Liver (tissue), 9 donors: ENCODE data around the gene ZMYM4. TPM values are rescaled to one million over a fixed set of nuclear protein-coding genes. Genes with fewer than 3 reads are reported as not detected.

Source experiments
- DNase-seq: peaks from one replicate; pipeline ENCODE4 v3.0.0-alpha.2; 2017; ENCODE audit warnings: low spot score
- H3K27ac ChIP-seq, 2 donors: one replicate each; pipeline ENCODE4 v1.7.0; 2013; ENCODE audit warnings: inconsistent platforms in 2 of 2, low read length in 2 of 2, control low read depth in 1 of 2, low read depth in 1 of 2, mild to moderate bottlenecking in 1 of 2
- H3K27me3 ChIP-seq, 4 donors: one replicate each; pipeline versions ENCODE4 v1.6.1 to v1.7.0; 2013; ENCODE audit warnings: low read length in 3 of 4, inconsistent platforms in 1 of 4, mild to moderate bottlenecking in 1 of 4, moderate library complexity in 1 of 4; ENCODE audit not compliant: control insufficient read depth in 4 of 4, insufficient read depth in 4 of 4
- H3K36me3 ChIP-seq, 4 donors: one replicate each; pipeline versions ENCODE4 v1.6.1 to v1.7.0; 2013; ENCODE audit warnings: low read length in 3 of 4, mild to moderate bottlenecking in 3 of 4, low read depth in 1 of 4, moderate library complexity in 1 of 4; ENCODE audit not compliant: control insufficient read depth in 4 of 4, insufficient read depth in 3 of 4
- H3K4me1 ChIP-seq, 4 donors: one replicate each; pipeline versions ENCODE4 v1.6.1 to v1.7.0; 2013; ENCODE audit warnings: low read length in 3 of 4, mild to moderate bottlenecking in 3 of 4, moderate library complexity in 1 of 4; ENCODE audit not compliant: control insufficient read depth in 4 of 4, insufficient read depth in 4 of 4
- H3K4me3 ChIP-seq, 3 donors: one replicate each; pipeline versions ENCODE4 v1.6.1 to v1.7.0; 2013; ENCODE audit warnings: low read length in 3 of 3, control low read depth in 1 of 3, low read depth in 1 of 3, mild to moderate bottlenecking in 1 of 3
- H3K9ac ChIP-seq, 2 donors: one replicate each; pipeline ENCODE4 v1.7.0; 2013; ENCODE audit warnings: low read length in 2 of 2, mild to moderate bottlenecking in 2 of 2, moderate library complexity in 2 of 2, control low read depth in 1 of 2, low read depth in 1 of 2
- H3K9me3 ChIP-seq, 4 donors: one replicate each; pipeline versions ENCODE4 v1.6.1 to v1.7.0; 2013; ENCODE audit warnings: low read length in 3 of 4; ENCODE audit not compliant: control insufficient read depth in 4 of 4
- EGR1 ChIP-seq, 2 donors: IDR thresholded peaks; 2 replicates each; pipeline ENCODE4 v1.6.1; 2016 to 2018; ENCODE audit warnings: antibody characterized with exemption in 2 of 2, low read depth in 2 of 2
- FOXA2 ChIP-seq: IDR thresholded peaks from 2 replicates; pipeline ENCODE4 v1.6.1; 2016; ENCODE audit warnings: antibody characterized with exemption
- GABPA ChIP-seq, 2 donors: IDR thresholded peaks in 1 of 2; conservative IDR thresholded peaks in 1 of 2; 2 replicates each; pipeline ENCODE4 v1.6.1; 2016; ENCODE audit warnings: antibody characterized with exemption in 2 of 2, mild to moderate bottlenecking in 1 of 2, moderate library complexity in 1 of 2
- HNF4A ChIP-seq, 2 donors: conservative IDR thresholded peaks; 2 replicates each; pipeline ENCODE4 v1.6.1; 2016; ENCODE audit warnings: antibody characterized with exemption in 2 of 2, mild to moderate bottlenecking in 2 of 2
- HNF4G ChIP-seq: IDR thresholded peaks from 2 replicates; pipeline ENCODE4 v1.6.1; 2016; ENCODE audit warnings: antibody characterized with exemption
- RAD21 ChIP-seq, 2 donors: IDR thresholded peaks; 2 replicates each; pipeline ENCODE4 v1.6.1; 2016; ENCODE audit warnings: antibody characterized with exemption in 2 of 2, mild to moderate bottlenecking in 2 of 2
- RXRA ChIP-seq, 2 donors: IDR thresholded peaks; 2 replicates each; pipeline ENCODE4 v1.6.1; 2017 to 2018; ENCODE audit warnings: antibody characterized with exemption in 2 of 2, mild to moderate bottlenecking in 1 of 2
- TAF1 ChIP-seq: conservative IDR thresholded peaks from 2 replicates; pipeline ENCODE4 v1.6.1; 2016; ENCODE audit warnings: antibody characterized with exemption, mild to moderate bottlenecking
- WGBS: extraction: QIAGEN DNeasy Blood & Tissue Kit; methylation state at CpG from one replicate; pipeline ENCODE4 v1.1.7; 2013; 5-methylcytosine and 5-hydroxymethylcytosine counted together
- polyA plus RNA-seq, 2 donors: library from polyadenylated mRNA; stranded (reverse) in 1 of 2; unstranded in 1 of 2; fragments of 200-250 nt in 1 of 2; fragments of >200 nt in 1 of 2; fragmentation: Nextera tagmentation in 1 of 2; extraction: Ambion mirVana in 1 of 2; gene quantifications; one replicate each; pipeline versions ENCODE4 v1.2.1 to v1.2.3, GENCODE V29; 2013 to 2015
- total RNA-seq, 2 donors: library from RNA; depleted of rRNA; stranded (reverse); fragments of >200 nt; gene quantifications; one replicate each; pipeline ENCODE4 v1.2.3, GENCODE V29; 2014
- TF ChIP-seq, protein P1 (sequence below): fragments of 150-350 bp; IDR thresholded peaks from 2 replicates; pipeline ENCODE4 v1.5.1; 2017; ENCODE audit warnings: improper control_type of control experiment, low read depth, low read length; ENCODE audit not compliant: missing input control
- TF ChIP-seq, protein P2 (sequence below): IDR thresholded peaks from 2 replicates; pipeline ENCODE4 v1.6.1; 2016; ENCODE audit warnings: antibody characterized with exemption, mild to moderate bottlenecking
- TF ChIP-seq, protein P3 (sequence below): IDR thresholded peaks from 2 replicates; pipeline ENCODE4 v1.6.1; 2016; ENCODE audit warnings: antibody characterized with exemption
- donor health status: healthy.
- donor health status: healthy.
- donor health status: healthy.
- donor health status: healthy.
- donor health status: healthy.

ZMYM4 gene
- total and polyA plus RNA-seq, 4 donors = 5.3 to 16.8 (median 10.5) TPM

DNA sequence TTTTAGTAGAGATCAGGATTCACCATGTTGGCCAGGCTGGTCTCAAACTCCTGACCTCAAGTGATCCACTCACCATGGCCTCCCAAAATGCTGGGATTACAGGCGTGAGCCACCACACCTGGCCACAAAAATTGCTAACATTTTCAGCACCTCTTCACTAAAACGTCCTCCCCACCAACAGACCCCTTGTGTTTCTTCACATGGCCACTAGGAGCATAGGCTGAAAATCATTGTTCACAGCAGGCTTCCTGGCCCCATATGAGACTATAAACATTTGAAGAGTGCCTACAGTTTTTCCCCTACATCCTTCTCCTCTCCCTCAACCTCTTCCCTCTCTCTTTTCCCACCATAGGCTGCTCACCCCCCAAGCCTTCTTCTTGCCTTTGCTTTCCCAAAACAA, 47.5 kb upstream of the ZMYM4 start:
- H3K9me3 ChIP-seq = no peaks in the 10 kb centered on the region
- no peak overlapping the region for H3K27ac ChIP-seq
- 52% methylated on average over 2 of the region's 2 CpGs for WGBS
- H3K4me1 ChIP-seq = no peaks in the 10 kb centered on the region
- no peaks in the 10 kb centered on the region for H3K36me3 ChIP-seq
- no peak overlapping the region for H3K9ac ChIP-seq
- H3K4me3 ChIP-seq = no peak overlapping the region
- DNase-seq = no peak
- H3K27me3 ChIP-seq = no peaks in the 10 kb centered on the region
- TF ChIP-seq, protein P1, sequence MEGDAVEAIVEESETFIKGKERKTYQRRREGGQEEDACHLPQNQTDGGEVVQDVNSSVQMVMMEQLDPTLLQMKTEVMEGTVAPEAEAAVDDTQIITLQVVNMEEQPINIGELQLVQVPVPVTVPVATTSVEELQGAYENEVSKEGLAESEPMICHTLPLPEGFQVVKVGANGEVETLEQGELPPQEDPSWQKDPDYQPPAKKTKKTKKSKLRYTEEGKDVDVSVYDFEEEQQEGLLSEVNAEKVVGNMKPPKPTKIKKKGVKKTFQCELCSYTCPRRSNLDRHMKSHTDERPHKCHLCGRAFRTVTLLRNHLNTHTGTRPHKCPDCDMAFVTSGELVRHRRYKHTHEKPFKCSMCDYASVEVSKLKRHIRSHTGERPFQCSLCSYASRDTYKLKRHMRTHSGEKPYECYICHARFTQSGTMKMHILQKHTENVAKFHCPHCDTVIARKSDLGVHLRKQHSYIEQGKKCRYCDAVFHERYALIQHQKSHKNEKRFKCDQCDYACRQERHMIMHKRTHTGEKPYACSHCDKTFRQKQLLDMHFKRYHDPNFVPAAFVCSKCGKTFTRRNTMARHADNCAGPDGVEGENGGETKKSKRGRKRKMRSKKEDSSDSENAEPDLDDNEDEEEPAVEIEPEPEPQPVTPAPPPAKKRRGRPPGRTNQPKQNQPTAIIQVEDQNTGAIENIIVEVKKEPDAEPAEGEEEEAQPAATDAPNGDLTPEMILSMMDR = peak; percentile 24
- TF ChIP-seq, protein P2, sequence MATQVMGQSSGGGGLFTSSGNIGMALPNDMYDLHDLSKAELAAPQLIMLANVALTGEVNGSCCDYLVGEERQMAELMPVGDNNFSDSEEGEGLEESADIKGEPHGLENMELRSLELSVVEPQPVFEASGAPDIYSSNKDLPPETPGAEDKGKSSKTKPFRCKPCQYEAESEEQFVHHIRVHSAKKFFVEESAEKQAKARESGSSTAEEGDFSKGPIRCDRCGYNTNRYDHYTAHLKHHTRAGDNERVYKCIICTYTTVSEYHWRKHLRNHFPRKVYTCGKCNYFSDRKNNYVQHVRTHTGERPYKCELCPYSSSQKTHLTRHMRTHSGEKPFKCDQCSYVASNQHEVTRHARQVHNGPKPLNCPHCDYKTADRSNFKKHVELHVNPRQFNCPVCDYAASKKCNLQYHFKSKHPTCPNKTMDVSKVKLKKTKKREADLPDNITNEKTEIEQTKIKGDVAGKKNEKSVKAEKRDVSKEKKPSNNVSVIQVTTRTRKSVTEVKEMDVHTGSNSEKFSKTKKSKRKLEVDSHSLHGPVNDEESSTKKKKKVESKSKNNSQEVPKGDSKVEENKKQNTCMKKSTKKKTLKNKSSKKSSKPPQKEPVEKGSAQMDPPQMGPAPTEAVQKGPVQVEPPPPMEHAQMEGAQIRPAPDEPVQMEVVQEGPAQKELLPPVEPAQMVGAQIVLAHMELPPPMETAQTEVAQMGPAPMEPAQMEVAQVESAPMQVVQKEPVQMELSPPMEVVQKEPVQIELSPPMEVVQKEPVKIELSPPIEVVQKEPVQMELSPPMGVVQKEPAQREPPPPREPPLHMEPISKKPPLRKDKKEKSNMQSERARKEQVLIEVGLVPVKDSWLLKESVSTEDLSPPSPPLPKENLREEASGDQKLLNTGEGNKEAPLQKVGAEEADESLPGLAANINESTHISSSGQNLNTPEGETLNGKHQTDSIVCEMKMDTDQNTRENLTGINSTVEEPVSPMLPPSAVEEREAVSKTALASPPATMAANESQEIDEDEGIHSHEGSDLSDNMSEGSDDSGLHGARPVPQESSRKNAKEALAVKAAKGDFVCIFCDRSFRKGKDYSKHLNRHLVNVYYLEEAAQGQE = no peak
- TF ChIP-seq GABPA (IDR thresholded peaks at IDR 0.05 in 1 of 2, conservative IDR thresholded peaks at IDR 0.05 in 1 of 2) (no peak), RAD21 (IDR thresholded peaks at IDR 0.05) (peak in 1 of 2 donors; percentile 49)
- TF ChIP-seq, protein P3, sequence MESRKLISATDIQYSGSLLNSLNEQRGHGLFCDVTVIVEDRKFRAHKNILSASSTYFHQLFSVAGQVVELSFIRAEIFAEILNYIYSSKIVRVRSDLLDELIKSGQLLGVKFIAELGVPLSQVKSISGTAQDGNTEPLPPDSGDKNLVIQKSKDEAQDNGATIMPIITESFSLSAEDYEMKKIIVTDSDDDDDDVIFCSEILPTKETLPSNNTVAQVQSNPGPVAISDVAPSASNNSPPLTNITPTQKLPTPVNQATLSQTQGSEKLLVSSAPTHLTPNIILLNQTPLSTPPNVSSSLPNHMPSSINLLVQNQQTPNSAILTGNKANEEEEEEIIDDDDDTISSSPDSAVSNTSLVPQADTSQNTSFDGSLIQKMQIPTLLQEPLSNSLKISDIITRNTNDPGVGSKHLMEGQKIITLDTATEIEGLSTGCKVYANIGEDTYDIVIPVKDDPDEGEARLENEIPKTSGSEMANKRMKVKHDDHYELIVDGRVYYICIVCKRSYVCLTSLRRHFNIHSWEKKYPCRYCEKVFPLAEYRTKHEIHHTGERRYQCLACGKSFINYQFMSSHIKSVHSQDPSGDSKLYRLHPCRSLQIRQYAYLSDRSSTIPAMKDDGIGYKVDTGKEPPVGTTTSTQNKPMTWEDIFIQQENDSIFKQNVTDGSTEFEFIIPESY = no peak

DNA sequence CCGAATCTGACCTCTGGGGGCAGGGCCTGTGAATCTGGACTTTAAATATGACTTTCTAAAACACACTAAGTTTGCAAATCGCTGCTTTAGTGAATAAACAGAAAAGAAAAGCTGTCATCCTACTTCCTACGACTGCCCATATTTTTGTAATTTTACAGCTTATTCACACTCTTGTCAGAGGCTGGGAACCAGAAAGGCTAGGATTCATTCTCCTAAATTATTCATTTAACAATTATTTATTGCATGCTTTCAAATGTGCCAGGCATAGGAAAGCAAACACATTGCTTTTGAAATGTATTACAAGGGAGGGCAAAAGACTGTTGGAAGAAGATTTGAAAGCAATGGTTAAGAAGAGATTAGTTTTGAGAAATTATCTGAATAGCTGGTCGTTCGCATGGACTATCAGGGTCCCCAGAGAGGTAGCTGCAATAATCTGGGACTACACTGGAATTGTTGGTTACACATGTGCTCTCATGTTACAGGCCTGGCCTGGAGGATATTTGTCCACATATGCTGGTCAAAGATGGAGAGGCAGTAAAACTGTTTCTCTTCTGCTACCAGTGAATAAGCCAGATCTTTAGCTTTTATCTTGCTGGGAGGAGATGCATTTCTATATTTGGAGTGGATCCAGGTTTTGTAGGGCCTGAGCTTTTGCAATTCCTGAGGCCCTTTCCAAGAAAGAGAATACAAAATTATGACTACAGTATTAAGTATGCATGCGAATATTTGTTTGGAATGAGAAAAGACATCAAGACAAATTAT, 46.0 kb upstream of the ZMYM4 start:
- 70% methylated on average over 6 of the region's 6 CpGs for WGBS
- Histone ChIP-seq H3K27ac (no peak overlapping the region), H3K4me1 (no peaks in the 10 kb centered on the region), H3K36me3 (no peaks in the 10 kb centered on the region), H3K9ac (no peak overlapping the region), H3K9me3 (no peaks in the 10 kb centered on the region), H3K27me3 (no peaks in the 10 kb centered on the region), H3K4me3 (no peak overlapping the region)
- no peak for DNase-seq
- TF ChIP-seq HNF4A (conservative IDR thresholded peaks at IDR 0.05) = no peak
- TF ChIP-seq TAF1 = no peak
- TF ChIP-seq RXRA (IDR thresholded peaks at IDR 0.05) = no peak
- no peak for TF ChIP-seq HNF4G
- no peak for TF ChIP-seq FOXA2
- no peak for TF ChIP-seq RAD21 (IDR thresholded peaks at IDR 0.05)
- TF ChIP-seq, protein P3 = no peak
- TF ChIP-seq EGR1 (IDR thresholded peaks at IDR 0.05; ENCODE audit: low read depth in 2 of 2) = no peak
- TF ChIP-seq GABPA (IDR thresholded peaks at IDR 0.05 in 1 of 2, conservative IDR thresholded peaks at IDR 0.05 in 1 of 2) = no peak
- TF ChIP-seq, protein P2 = no peak
